HCT116 (cell line): ENCODE data around the gene ATP6V0A1. TPM values are rescaled to one million over a fixed set of nuclear protein-coding genes. Genes with fewer than 3 reads are reported as not detected.

Experiments used
- ATAC-seq: fragments of 200-7000 bp; cut with Tn5 transposase; 2 replicates; pipeline ENCODE4 v1.9.1; 2020; ENCODE audit warnings: mild to moderate bottlenecking, moderate library complexity
- BruUV-seq: library from RNA; stranded (reverse); fragments of 400-500 nt; replicated peaks from 2 replicates; lab custom pipeline; 2021; lab: Mats Ljungman, UMichigan
- CTCF ChIA-PET: fragments of 300-600 bp; sonication (Branson Sonifier 250); formaldehyde crosslinking; loops from one replicate; lab custom pipeline; 2021; ENCODE audit warnings: antibody characterized with exemption; lab: Charles Lee
- POLR2A ChIA-PET: fragments of 300-600, 350-600 bp; sonication (Branson Sonifier 250); formaldehyde crosslinking; loops from one replicate; lab custom pipeline; 2021; ENCODE audit warnings: antibody characterized with exemption; lab: Charles Lee
- RAD21 ChIA-PET, 2 experiments: fragments of 300-600 bp; sonication (Branson Sonifier 250); formaldehyde crosslinking; loops; one replicate each; lab custom pipeline; 2023; ENCODE audit warnings: low total read pairs in 2 of 2; ENCODE audit not compliant: uncharacterized antibody in 2 of 2, unreplicated experiment in 2 of 2, low non-redundant PET in 1 of 2; lab: Charles Lee
- DNase-seq: peaks from one replicate; pipeline ENCODE4 v3.0.0-alpha.2; 2010; ENCODE audit warnings: low read depth, low spot score
- H2AFZ ChIP-seq: fragments of 200-600 bp; shearing (Covaris generic), sonication (generic); 2 replicates; pipeline ENCODE4 v1.6.1; 2017; ENCODE audit warnings: low read depth, mixed run types, mixed read lengths, antibody characterized with exemption, low read length; ENCODE audit not compliant: poor library complexity, severe bottlenecking
- H3K27ac ChIP-seq: 2 replicates; pipeline ENCODE4 v1.5.1; 2012; ENCODE audit warnings: low read depth, low read length
- H3K27me3 ChIP-seq: fragments of 200-600 bp; sonication (generic); 2 replicates; pipeline ENCODE4 v1.6.1; 2016; ENCODE audit warnings: mixed run types, low read length, mixed read lengths; ENCODE audit not compliant: insufficient read depth
- H3K36me3 ChIP-seq, 2 experiments: fragments of 200-500 bp in 1 of 2; fragments of 200-600 bp in 1 of 2; sonication (Bioruptor generic) in 1 of 2; sonication (generic) in 1 of 2; 2 replicates each; pipeline versions ENCODE4 v1.5.1 to v1.6.1; 2014 to 2016; ENCODE audit warnings: low read length in 2 of 2, inconsistent platforms in 1 of 2, mixed read lengths in 1 of 2, mixed run types in 1 of 2; ENCODE audit not compliant: insufficient read depth in 2 of 2, control insufficient read depth in 1 of 2
- H3K4me1 ChIP-seq, 2 experiments: fragments of 200-600 bp in 1 of 2; sonication (generic) in 1 of 2; 2 replicates each; pipeline versions ENCODE4 v1.5.1 to v1.6.1; 2012 to 2017; ENCODE audit warnings: low read length in 2 of 2, inconsistent platforms in 1 of 2, mild to moderate bottlenecking in 1 of 2, mixed read lengths in 1 of 2, mixed run types in 1 of 2, moderate library complexity in 1 of 2; ENCODE audit not compliant: insufficient read depth in 2 of 2, control insufficient read depth in 1 of 2
- H3K4me2 ChIP-seq: fragments of 200-600 bp; sonication (generic); 2 replicates; pipeline ENCODE4 v1.6.1; 2017; ENCODE audit warnings: mixed run types, low read length, mixed read lengths
- H3K4me3 ChIP-seq, 2 experiments: fragments of 200-600 bp in 1 of 2; sonication (generic) in 1 of 2; replicated peaks in 1 of 2; 2 replicates each; pipeline ENCODE4 v1.5.1; 2011 to 2016; ENCODE audit warnings: low read length in 2 of 2, control low read depth in 1 of 2, low read depth in 1 of 2, mild to moderate bottlenecking in 1 of 2, mixed read lengths in 1 of 2, mixed run types in 1 of 2
- H3K79me2 ChIP-seq: fragments of 200-600 bp; sonication (generic); 2 replicates; pipeline ENCODE4 v1.6.1; 2017; ENCODE audit warnings: mild to moderate bottlenecking, mixed run types, low read length, moderate library complexity, mixed read lengths; ENCODE audit not compliant: insufficient read depth
- H3K9ac ChIP-seq: fragments of 200-600 bp; sonication (generic); 2 replicates; pipeline ENCODE4 v1.6.1; 2016; ENCODE audit warnings: low read length, mixed read lengths
- H3K9me2 ChIP-seq: fragments of 200-600 bp; sonication (generic), shearing (Covaris generic); 2 replicates; pipeline ENCODE4 v1.6.1; 2017; ENCODE audit warnings: mixed run types, mild to moderate bottlenecking, moderate library complexity; ENCODE audit not compliant: insufficient read depth
- H3K9me3 ChIP-seq, 2 experiments: fragments of 200-500 bp in 1 of 2; fragments of 200-600 bp in 1 of 2; sonication (Bioruptor generic) in 1 of 2; sonication (generic) in 1 of 2; 2 replicates each; pipeline ENCODE4 v1.6.1; 2014 to 2017; ENCODE audit warnings: low read length in 2 of 2, mixed read lengths in 2 of 2, inconsistent platforms in 1 of 2, low read depth in 1 of 2, mild to moderate bottlenecking in 1 of 2, mixed run types in 1 of 2, moderate library complexity in 1 of 2; ENCODE audit not compliant: control insufficient read depth in 1 of 2, insufficient read depth in 1 of 2
- H4K20me1 ChIP-seq: fragments of 200-600 bp; sonication (generic), shearing (Covaris generic); 2 replicates; pipeline ENCODE4 v1.6.1; 2017; ENCODE audit warnings: mixed run types, mild to moderate bottlenecking, moderate library complexity; ENCODE audit not compliant: insufficient read depth
- ATF3 ChIP-seq: IDR thresholded peaks from 2 replicates; pipeline ENCODE4 v1.6.1; 2012
- CBX3 ChIP-seq: IDR thresholded peaks from 2 replicates; pipeline ENCODE4 v1.6.1; 2012; ENCODE audit warnings: low read depth
- CEBPB ChIP-seq: IDR thresholded peaks from 2 replicates; pipeline ENCODE4 v1.6.1; 2012; ENCODE audit warnings: low read depth
- ELF1 ChIP-seq: IDR thresholded peaks from 2 replicates; pipeline ENCODE4 v1.6.1; 2012; ENCODE audit warnings: low read depth, borderline replicate concordance
- EZH2 ChIP-seq: fragments of 200-600 bp; sonication (generic); IDR thresholded peaks from 2 replicates; pipeline ENCODE4 v1.6.1; 2017; ENCODE audit warnings: antibody characterized with exemption, mixed run types
- FOSL1 ChIP-seq: IDR thresholded peaks from 2 replicates; pipeline ENCODE4 v1.6.1; 2012; ENCODE audit warnings: low read depth
- JUND ChIP-seq: IDR thresholded peaks from 2 replicates; pipeline ENCODE4 v1.6.1; 2012
- POLR2A ChIP-seq: IDR thresholded peaks from 2 replicates; pipeline ENCODE4 v1.7.0; 2011; ENCODE audit warnings: borderline replicate concordance; ENCODE audit not compliant: insufficient read depth, insufficient read length; ENCODE audit errors: extremely low read depth
- ZNF274 ChIP-seq: fragments of 200-500 bp; sonication (Bioruptor generic); IDR thresholded peaks from 2 replicates; pipeline ENCODE4 v1.6.1; 2014; ENCODE audit warnings: mild to moderate bottlenecking, low read depth, low read length, inconsistent platforms
- intact Hi-C: fragments of 100-400 bp; cut with micrococcal nuclease; formaldehyde crosslinking; loops from 2 replicates; pipeline ENCODE4 v1.10.0; 2022
- total RNA-seq: library from RNA; stranded (reverse); gene quantifications from one replicate; pipeline ENCODE4 v1.2.1, GENCODE V29; 2021; ENCODE audit not compliant: unreplicated experiment
- TF ChIP-seq, protein P1 (sequence below), 3 experiments: fragments of 200-600 bp in 1 of 3; sonication (generic) in 1 of 3; IDR thresholded peaks in 2 of 3; conservative IDR thresholded peaks in 1 of 3; 2 replicates each; pipeline ENCODE4 v1.5.1; 2012 to 2017; ENCODE audit warnings: low read depth in 2 of 3, low read length in 2 of 3, antibody characterized with exemption in 1 of 3, borderline replicate concordance in 1 of 3, control low read depth in 1 of 3, mild to moderate bottlenecking in 1 of 3, mixed read lengths in 1 of 3, mixed run types in 1 of 3, moderate library complexity in 1 of 3; ENCODE audit not compliant: insufficient read depth in 1 of 3

The ATP6V0A1 gene
- total RNA-seq, 1 experiment from 2014 or later, result 65.2 TPM

DNA sequence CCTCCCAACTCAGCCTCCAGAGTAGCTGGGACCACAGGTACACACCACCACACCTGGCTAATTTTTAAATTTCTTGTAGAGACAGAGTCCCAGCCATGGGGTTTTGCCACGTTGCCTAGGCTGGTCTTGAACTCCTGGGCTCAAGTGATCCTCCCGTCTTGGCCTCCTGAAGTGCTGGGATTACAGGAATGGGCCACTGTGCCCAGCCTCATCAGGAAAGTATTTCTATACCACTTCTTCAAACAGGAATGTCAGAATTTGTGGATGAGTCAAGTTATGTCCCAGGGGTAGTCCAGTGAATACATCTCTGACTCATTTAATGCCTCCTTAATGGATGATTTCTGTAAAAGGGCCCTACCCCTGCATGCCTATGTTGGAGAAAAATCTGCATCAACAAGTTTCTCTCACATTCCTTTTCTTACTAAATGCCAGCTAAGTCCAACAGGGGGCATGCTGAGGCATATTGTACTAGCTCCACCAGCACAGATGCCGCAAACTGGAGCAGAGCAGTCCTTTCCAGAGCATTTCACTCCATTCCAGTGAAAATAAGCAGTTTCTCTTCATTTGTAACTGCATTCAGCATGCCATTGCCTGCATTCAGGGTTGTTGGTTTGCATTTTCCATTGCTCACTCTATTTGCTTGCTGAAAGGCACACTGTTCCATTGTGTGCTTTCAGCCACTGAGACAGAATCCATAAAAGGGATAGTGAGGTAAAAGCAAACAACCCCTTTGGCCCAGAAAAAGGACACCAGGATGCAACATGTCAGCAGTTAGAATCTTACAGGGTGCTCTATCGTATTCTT, 30.3 kb upstream of the ATP6V0A1 start (continued):
- TF ChIP-seq EZH2, result no peak

DNA sequence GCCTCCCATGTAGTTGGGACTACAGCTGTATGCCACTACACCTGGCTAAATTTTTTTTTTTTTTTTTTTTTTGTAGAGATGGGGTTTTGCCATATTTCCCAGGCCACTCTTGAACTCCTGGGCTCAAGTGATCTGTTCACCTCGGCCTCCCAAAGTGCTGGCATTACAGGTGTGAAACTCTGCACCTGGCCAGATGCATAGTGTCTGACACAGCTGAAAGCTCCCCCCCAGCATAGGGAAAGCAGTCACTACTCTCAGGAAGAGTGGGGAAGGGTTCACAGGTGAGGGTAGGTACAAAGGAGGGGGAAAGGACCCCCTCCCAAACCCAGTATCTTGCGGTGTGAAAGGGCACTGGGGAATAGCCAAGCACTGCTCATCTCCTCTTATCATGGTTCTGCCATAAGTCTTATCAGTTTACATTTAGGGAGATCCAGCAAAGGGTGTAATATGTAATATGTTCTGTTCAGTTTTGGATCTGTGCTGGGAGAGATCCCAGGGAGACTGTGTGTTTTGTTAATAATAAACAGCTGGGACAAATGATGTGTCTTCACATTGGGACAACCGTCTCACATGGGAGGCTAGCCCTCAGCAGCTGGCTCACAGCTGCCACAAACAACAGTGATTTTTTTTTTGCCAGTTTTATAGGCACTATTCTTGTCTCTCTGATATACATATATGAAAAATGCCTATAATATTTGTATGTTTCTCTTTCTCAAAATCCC, 28.8 kb upstream of the ATP6V0A1 start:
- intact Hi-C loops, result loop anchor here (2.0 kb wide), 1 partner anchor 87 kb away; no protein-coding TSS in a partner anchor
- no peak for DNase-seq
- Histone ChIP-seq H3K9ac (no peak overlapping the region), H3K9me3 (no peaks in the 10 kb centered on the region), H3K4me1 (peaks cover 16 to 45% of the 10 kb centered on the region in 2 experiments)
- no TSS peak for BruUV-seq
- ChIA-PET RAD21 (no interaction called here), POLR2A (no interaction called here), CTCF (interaction anchor here (1.0 to 2.7 kb wide), 4 partner anchors 9 to 98 kb away, joined by 3 to 11 read pairs (median 4); no protein-coding TSS in a partner anchor)
- TF ChIP-seq ZNF274 (no peak), FOSL1 (no peak), ELF1 (no peak), CEBPB (no peak), CBX3 (no peak), JUND (no peak), POLR2A (no peak), ATF3 (no peak)
- TF ChIP-seq, protein P1, sequence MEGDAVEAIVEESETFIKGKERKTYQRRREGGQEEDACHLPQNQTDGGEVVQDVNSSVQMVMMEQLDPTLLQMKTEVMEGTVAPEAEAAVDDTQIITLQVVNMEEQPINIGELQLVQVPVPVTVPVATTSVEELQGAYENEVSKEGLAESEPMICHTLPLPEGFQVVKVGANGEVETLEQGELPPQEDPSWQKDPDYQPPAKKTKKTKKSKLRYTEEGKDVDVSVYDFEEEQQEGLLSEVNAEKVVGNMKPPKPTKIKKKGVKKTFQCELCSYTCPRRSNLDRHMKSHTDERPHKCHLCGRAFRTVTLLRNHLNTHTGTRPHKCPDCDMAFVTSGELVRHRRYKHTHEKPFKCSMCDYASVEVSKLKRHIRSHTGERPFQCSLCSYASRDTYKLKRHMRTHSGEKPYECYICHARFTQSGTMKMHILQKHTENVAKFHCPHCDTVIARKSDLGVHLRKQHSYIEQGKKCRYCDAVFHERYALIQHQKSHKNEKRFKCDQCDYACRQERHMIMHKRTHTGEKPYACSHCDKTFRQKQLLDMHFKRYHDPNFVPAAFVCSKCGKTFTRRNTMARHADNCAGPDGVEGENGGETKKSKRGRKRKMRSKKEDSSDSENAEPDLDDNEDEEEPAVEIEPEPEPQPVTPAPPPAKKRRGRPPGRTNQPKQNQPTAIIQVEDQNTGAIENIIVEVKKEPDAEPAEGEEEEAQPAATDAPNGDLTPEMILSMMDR (IDR thresholded peaks at IDR 0.05 in 2 of 3, conservative IDR thresholded peaks at IDR 0.05 in 1 of 3; ENCODE audit: borderline replicate concordance in 1 of 3, insufficient read depth in 1 of 3, low read depth in 2 of 3, low read length in 2 of 3), result no peak
- TF ChIP-seq, all 23 proteins: peak for 0
- Histone ChIP-seq H3K36me3 (no peaks in the 10 kb centered on the region), H3K27ac (no peak overlapping the region), H2AFZ (no peak overlapping the region), H3K79me2 (no peaks in the 10 kb centered on the region), H3K9me2 (no peaks in the 10 kb centered on the region), H3K4me3 (no peak overlapping the region), H3K27me3 (no peaks in the 10 kb centered on the region), H4K20me1 (no peaks in the 10 kb centered on the region), H3K4me2 (no peak overlapping the region)
- ATAC-seq, result no peak
